Natural killer cell (primary cell): ENCODE measurements around the gene TTC7B. TPM values are rescaled to one million over a fixed set of nuclear protein-coding genes. Genes with fewer than 3 reads are reported as not detected.

ENCODE experiments used
- ATAC-seq, 3 donors: fragments of 150-1000 bp in 2 of 3; fragments of 200-7000 bp in 1 of 3; cut with Tn5 transposase; 1 replicate in 1 of 3; 2 replicates in 2 of 3; pipeline ENCODE4 v1.10.0; 2021; ENCODE audit warnings: mild to moderate bottlenecking in 2 of 3, moderate library complexity in 2 of 3
- DNase-seq, 2 donors: peaks; one replicate each; pipeline versions ENCODE4 v3.0.0 to v3.0.0-alpha.2; 2013 to 2021; ENCODE audit warnings: mixed read lengths in 1 of 2
- H3K27ac ChIP-seq: one replicate; pipeline ENCODE4 v1.5.1; 2013; ENCODE audit warnings: mild to moderate bottlenecking, low read length
- H3K27me3 ChIP-seq: one replicate; pipeline ENCODE4 v1.6.1; 2013; ENCODE audit warnings: low read length; ENCODE audit not compliant: control insufficient read depth, insufficient read depth
- H3K36me3 ChIP-seq: one replicate; pipeline ENCODE4 v1.6.1; 2013; ENCODE audit warnings: low read length; ENCODE audit not compliant: control insufficient read depth, insufficient read depth
- H3K4me1 ChIP-seq: one replicate; pipeline ENCODE4 v1.6.1; 2013; ENCODE audit warnings: low read length; ENCODE audit not compliant: control insufficient read depth, insufficient read depth
- H3K4me3 ChIP-seq: one replicate; pipeline ENCODE4 v1.5.1; 2013; ENCODE audit warnings: low read length
- H3K9me3 ChIP-seq: one replicate; pipeline ENCODE4 v1.6.1; 2013; ENCODE audit warnings: low read length; ENCODE audit not compliant: control insufficient read depth, insufficient read depth
- H3K27ac Mint-ChIP-seq, 2 donors: one replicate each; pipeline ENCODE4 v1.8.0; 2022; ENCODE audit warnings: mild to moderate bottlenecking in 2 of 2, mixed read lengths in 2 of 2, moderate library complexity in 1 of 2
- H3K27me3 Mint-ChIP-seq, 2 donors: one replicate each; pipeline ENCODE4 v1.8.0; 2022; ENCODE audit warnings: low read depth in 2 of 2, mixed read lengths in 2 of 2
- H3K36me3 Mint-ChIP-seq: one replicate; pipeline ENCODE4 v1.8.0; 2022; ENCODE audit warnings: mixed read lengths
- H3K4me1 Mint-ChIP-seq, 2 donors: one replicate each; pipeline ENCODE4 v1.8.0; 2022; ENCODE audit warnings: mixed read lengths in 2 of 2
- H3K4me3 Mint-ChIP-seq: one replicate; pipeline ENCODE4 v1.8.0; 2022; ENCODE audit warnings: mild to moderate bottlenecking, moderate library complexity, mixed read lengths
- H3K9me3 Mint-ChIP-seq, 2 donors: one replicate each; pipeline ENCODE4 v1.8.0; 2022; ENCODE audit warnings: mixed read lengths in 2 of 2
- WGBS: methylation state at CpG from one replicate; pipeline ENCODE4 v1.1.7; 2013; ENCODE audit warnings: missing lambda C conversion rate; ENCODE audit not compliant: insufficient coverage; 5-methylcytosine and 5-hydroxymethylcytosine counted together
- intact Hi-C: fragments of 100-400 bp; cut with micrococcal nuclease; formaldehyde crosslinking; loops from one replicate; pipeline ENCODE4 v1.14.2; 2022
- total RNA-seq, 4 donors: library from RNA; stranded (reverse); fragments of 120-200 nt in 1 of 4; gene quantifications; one replicate each; pipeline versions ENCODE4 v1.2.3 to v1.2.4, GENCODE V29; 2013 to 2022
- TF ChIP-seq, protein P1 (sequence below): fragments of 200-600 bp; IDR thresholded peaks from one replicate; pipeline ENCODE4 v1.8.0; 2022; ENCODE audit warnings: antibody characterized with exemption

The TTC7B gene
- total RNA-seq, 3 donors from 2014 or later (not counting 1 experiment from before 2014, with no cell fraction given) = 1.7 to 17.2 (median 5.9) TPM

DNA sequence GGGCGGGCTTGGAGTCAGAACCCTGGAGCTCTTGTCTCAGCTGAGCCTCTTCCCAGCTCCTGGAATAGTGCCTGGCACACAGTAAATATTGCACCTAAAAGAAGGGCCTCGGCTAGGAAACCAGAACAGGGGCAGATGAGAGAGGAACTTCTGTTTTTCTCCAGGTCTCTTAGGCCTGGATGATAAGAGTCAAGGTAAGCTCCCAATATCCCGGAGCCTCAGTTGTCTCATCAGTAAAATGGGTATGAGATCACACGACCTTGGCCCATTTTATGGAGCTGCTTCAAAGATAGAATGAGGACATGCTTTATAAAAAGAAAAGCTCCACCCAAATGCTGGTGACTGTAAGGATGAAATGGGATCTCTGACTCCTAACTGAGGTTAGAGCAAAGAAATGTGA, 202.2 kb downstream of the TTC7B start:
- Mint-ChIP-seq H3K4me3 (no peak overlapping the region), H3K27ac (no peak overlapping the region), H3K9me3 (no peaks in the 10 kb centered on the region), H3K4me1 (no peaks in the 10 kb centered on the region), H3K27me3 (peaks cover 0 to 2% of the 10 kb centered on the region in 2 donors), H3K36me3 (no peaks in the 10 kb centered on the region)
- TF ChIP-seq, protein P1, sequence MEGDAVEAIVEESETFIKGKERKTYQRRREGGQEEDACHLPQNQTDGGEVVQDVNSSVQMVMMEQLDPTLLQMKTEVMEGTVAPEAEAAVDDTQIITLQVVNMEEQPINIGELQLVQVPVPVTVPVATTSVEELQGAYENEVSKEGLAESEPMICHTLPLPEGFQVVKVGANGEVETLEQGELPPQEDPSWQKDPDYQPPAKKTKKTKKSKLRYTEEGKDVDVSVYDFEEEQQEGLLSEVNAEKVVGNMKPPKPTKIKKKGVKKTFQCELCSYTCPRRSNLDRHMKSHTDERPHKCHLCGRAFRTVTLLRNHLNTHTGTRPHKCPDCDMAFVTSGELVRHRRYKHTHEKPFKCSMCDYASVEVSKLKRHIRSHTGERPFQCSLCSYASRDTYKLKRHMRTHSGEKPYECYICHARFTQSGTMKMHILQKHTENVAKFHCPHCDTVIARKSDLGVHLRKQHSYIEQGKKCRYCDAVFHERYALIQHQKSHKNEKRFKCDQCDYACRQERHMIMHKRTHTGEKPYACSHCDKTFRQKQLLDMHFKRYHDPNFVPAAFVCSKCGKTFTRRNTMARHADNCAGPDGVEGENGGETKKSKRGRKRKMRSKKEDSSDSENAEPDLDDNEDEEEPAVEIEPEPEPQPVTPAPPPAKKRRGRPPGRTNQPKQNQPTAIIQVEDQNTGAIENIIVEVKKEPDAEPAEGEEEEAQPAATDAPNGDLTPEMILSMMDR = no peak
- Histone ChIP-seq H3K4me1 (peaks cover 2% of the 10 kb centered on the region), H3K27me3 (no peaks in the 10 kb centered on the region), H3K4me3 (no peak overlapping the region), H3K36me3 (no peaks in the 10 kb centered on the region), H3K27ac (no peak overlapping the region), H3K9me3 (no peaks in the 10 kb centered on the region)
- WGBS = 88% methylated on average over 4 of the region's 4 CpGs
- intact Hi-C loops = no loop called here
- DNase-seq = no peak
- ATAC-seq = no peak

DNA sequence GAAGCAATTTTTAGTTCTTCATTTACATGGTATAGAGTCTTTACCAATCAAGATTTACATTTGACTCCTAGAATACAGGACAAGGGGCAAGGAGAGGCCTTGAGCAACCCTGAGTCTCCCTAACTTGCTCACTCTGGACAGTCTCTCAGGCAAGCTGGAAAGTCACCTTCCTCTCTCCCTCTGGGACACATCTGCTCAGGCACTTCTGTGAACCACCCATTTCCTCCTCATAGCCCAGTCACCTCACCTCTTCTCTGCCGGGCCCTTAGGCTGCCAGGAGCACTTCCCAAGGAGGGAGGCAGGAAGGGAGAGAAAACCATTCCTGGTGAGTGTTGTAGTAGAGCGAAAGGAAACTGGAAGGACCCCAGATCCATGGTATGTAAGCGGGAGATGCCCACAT, 202.8 kb downstream of the TTC7B start:
- H3K27ac Mint-ChIP-seq = no peak overlapping the region
- no peaks in the 10 kb centered on the region for H3K36me3 Mint-ChIP-seq
- no peaks in the 10 kb centered on the region for H3K27me3 ChIP-seq
- H3K9me3 ChIP-seq = no peaks in the 10 kb centered on the region
- 94% methylated on average over 3 of the region's 3 CpGs for WGBS
- no peaks in the 10 kb centered on the region for H3K4me1 Mint-ChIP-seq
- no peak overlapping the region for H3K27ac ChIP-seq
- intact Hi-C loops = no loop called here
- H3K4me3 ChIP-seq = no peak overlapping the region
- H3K4me3 Mint-ChIP-seq = no peak overlapping the region
- H3K4me1 ChIP-seq = peaks cover 4% of the 10 kb centered on the region
- no peaks in the 10 kb centered on the region for H3K36me3 ChIP-seq
- TF ChIP-seq, protein P1 = no peak
- H3K9me3 Mint-ChIP-seq = no peaks in the 10 kb centered on the region
- H3K27me3 Mint-ChIP-seq = peaks cover under 1 to 2% of the 10 kb centered on the region in 2 donors
- no peak for DNase-seq
- ATAC-seq = no peak

DNA sequence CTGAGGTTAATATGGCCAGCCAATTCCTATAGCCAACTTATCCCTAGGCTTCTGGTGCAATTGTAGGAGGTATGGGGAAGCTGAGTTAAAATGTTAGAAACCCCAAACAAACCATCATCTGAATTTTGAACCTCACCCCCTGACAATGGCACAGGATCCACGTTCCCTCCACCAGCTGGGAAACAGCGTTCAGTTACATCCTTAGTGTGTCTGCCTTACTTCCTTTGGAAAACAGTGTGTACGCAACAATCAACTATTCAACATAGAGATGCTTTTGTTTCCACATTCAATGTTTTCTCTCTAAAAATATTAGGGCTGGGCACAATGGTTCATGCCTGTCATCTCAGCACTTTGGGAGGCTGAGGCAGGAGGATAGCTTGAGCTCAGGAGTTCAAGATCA, 203.4 kb downstream of the TTC7B start:
- no peak overlapping the region for H3K27ac Mint-ChIP-seq
- Histone ChIP-seq H3K9me3 (no peaks in the 10 kb centered on the region), H3K4me1 (peaks cover 4% of the 10 kb centered on the region), H3K27ac (no peak overlapping the region), H3K36me3 (no peaks in the 10 kb centered on the region), H3K4me3 (no peak overlapping the region), H3K27me3 (no peaks in the 10 kb centered on the region)
- WGBS = 87% methylated on average over 3 of the region's 3 CpGs
- DNase-seq (no peak), ATAC-seq (no peak)
- H3K27me3 Mint-ChIP-seq = peaks cover 2 to 7% of the 10 kb centered on the region in 2 donors
- TF ChIP-seq, protein P1 = no peak
- no peaks in the 10 kb centered on the region for H3K9me3 Mint-ChIP-seq
- no peak overlapping the region for H3K4me3 Mint-ChIP-seq
- intact Hi-C loops = no loop called here
- no peaks in the 10 kb centered on the region for H3K36me3 Mint-ChIP-seq
- no peaks in the 10 kb centered on the region for H3K4me1 Mint-ChIP-seq

DNA sequence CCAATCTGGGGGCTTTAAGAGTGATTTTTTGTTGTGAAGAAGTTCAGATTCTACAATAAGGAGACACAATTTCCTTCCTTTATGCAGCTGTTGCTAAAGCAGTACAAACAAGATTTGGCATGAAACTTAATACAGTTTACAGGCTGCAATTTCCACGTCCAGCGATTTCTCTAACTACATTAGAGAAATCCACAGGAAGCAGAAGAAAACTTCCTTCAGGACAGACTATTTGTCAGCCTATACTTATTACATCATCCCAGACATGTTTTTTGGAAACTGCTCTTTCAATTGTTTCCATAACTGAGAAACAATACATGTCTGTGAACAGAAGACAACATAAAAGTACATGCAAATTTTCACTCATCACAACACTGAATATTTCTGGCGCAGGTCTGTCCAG, 204.3 kb downstream of the TTC7B start:
- Histone ChIP-seq H3K36me3 (no peaks in the 10 kb centered on the region), H3K9me3 (no peaks in the 10 kb centered on the region), H3K4me1 (peaks cover 4% of the 10 kb centered on the region), H3K27ac (no peak overlapping the region), H3K27me3 (no peaks in the 10 kb centered on the region), H3K4me3 (no peak overlapping the region)
- Mint-ChIP-seq H3K36me3 (no peaks in the 10 kb centered on the region), H3K27me3 (peaks cover 2 to 12% of the 10 kb centered on the region in 2 donors), H3K9me3 (no peaks in the 10 kb centered on the region), H3K4me3 (no peak overlapping the region), H3K27ac (no peak overlapping the region), H3K4me1 (no peaks in the 10 kb centered on the region)
- intact Hi-C loops = no loop called here
- WGBS = 89% methylated on average over 3 of the region's 3 CpGs
- no peak for ATAC-seq
- TF ChIP-seq, protein P1 = no peak
- no peak for DNase-seq
